Activated T-helper 1 cell treated with Interleukin-2 at 50 U/mL for 16 hours (primary cell): ENCODE data around the gene CTH.
"Not testable (repeated sequence)": the region's sequence is repeated elsewhere in the genome, so short reads cannot be mapped to it uniquely, and the experiment has no call there.

ENCODE experiments used
- DNase-seq: peaks from one replicate; pipeline ENCODE4 v3.0.0-alpha.2; 2020; ENCODE audit warnings: low read depth

CTH gene

GRCh38 chr1:70455291-70455690 is 44.2 kb downstream of the CTH start:
- no peak for DNase-seq

- DNase-seq = no peak
Observed at GRCh38 chr1:70458131-70458530, 47.1 kb downstream of the CTH start.

GRCh38 chr1:70459496-70460225 is 48.6 kb downstream of the CTH start:
- no peak for DNase-seq

GRCh38 chr1:70460740-70461713 is 50.0 kb downstream of the CTH start:
- DNase-seq = not testable (repeated sequence)

- no peak for DNase-seq
Observed at GRCh38 chr1:70462611-70463010, 51.5 kb downstream of the CTH start.

GRCh38 chr1:70465911-70466310 is 54.8 kb downstream of the CTH start:
- no peak for DNase-seq

- no peak for DNase-seq
Observed at GRCh38 chr1:70467531-70467930, 56.5 kb downstream of the CTH start.

GRCh38 chr1:70468180-70468579 is 57.1 kb downstream of the CTH start:
- no peak for DNase-seq

GRCh38 chr1:70469184-70469583 is 58.1 kb downstream of the CTH start:
- DNase-seq = not testable (repeated sequence)

- DNase-seq = no peak
Observed at GRCh38 chr1:70475023-70475422, 64.0 kb downstream of the CTH start.

GRCh38 chr1:70477090-70477489 is 66.0 kb downstream of the CTH start:
- no peak for DNase-seq

GRCh38 chr1:70477905-70478304 is 66.8 kb downstream of the CTH start:
- DNase-seq = not testable (repeated sequence)

GRCh38 chr1:70483342-70483741 is 72.3 kb downstream of the CTH start:
- no peak for DNase-seq

GRCh38 chr1:70485624-70486023 is 74.6 kb downstream of the CTH start:
- no peak for DNase-seq

- DNase-seq = no peak
Observed at GRCh38 chr1:70486676-70487458, 75.8 kb downstream of the CTH start.

- DNase-seq = no peak
Observed at GRCh38 chr1:70487459-70487815, 76.4 kb downstream of the CTH start.

GRCh38 chr1:70487910-70488665 is 77.0 kb downstream of the CTH start:
- no peak for DNase-seq
